K562 (cell line): ENCODE data around the gene FKBP1B. TPM values are rescaled to one million over a fixed set of nuclear protein-coding genes. Genes with fewer than 3 reads are reported as not detected.

Experiments
- AFF4 ChIP-seq: sonication (generic); formaldehyde crosslinking; IDR thresholded peaks from 2 replicates; pipeline ENCODE4 v1.8.0; 2023; ENCODE audit warnings: mild to moderate bottlenecking, missing genetic modification reagents
- DMBX1 ChIP-seq: fragments of 250-450 bp; sonication (Bioruptor Pico); IDR thresholded peaks from 2 replicates; pipeline ENCODE4 v1.8.0; 2022; ENCODE audit warnings: inconsistent platforms, mild to moderate bottlenecking, moderate library complexity, borderline replicate concordance
- FOXM1 ChIP-seq, 2 experiments: fragments of 450-650 bp in 1 of 2; sonication (generic) in 1 of 2; formaldehyde crosslinking in 1 of 2; IDR thresholded peaks; 2 replicates each; pipeline versions ENCODE4 v1.6.1 to v1.9.0; 2017 to 2022; ENCODE audit warnings: low read depth in 2 of 2, mild to moderate bottlenecking in 2 of 2, missing genetic modification reagents in 1 of 2, moderate library complexity in 1 of 2
- L3MBTL2 ChIP-seq: fragments of 450-650 bp; IDR thresholded peaks from 2 replicates; pipeline ENCODE4 v1.6.1; 2016; ENCODE audit warnings: mild to moderate bottlenecking, moderate library complexity
- MCM3 ChIP-seq: fragments of 450-650 bp; IDR thresholded peaks from 2 replicates; pipeline ENCODE4 v1.6.1; 2016
- NFIC ChIP-seq: fragments of 450-650 bp; IDR thresholded peaks from 2 replicates; pipeline ENCODE4 v1.6.1; 2017; ENCODE audit warnings: mild to moderate bottlenecking, inconsistent platforms
- POLR2G ChIP-seq: fragments of 200-400 bp; formaldehyde crosslinking; IDR thresholded peaks from 2 replicates; pipeline ENCODE4 v1.6.1; 2017; ENCODE audit warnings: low read depth, mild to moderate bottlenecking, antibody characterized with exemption, low read length, moderate library complexity
- POU5F1 ChIP-seq: fragments of 150-350 bp; IDR thresholded peaks from 2 replicates; pipeline ENCODE4 v1.6.1; 2014; ENCODE audit warnings: borderline replicate concordance, low read length, low read depth, mild to moderate bottlenecking; ENCODE audit not compliant: partially characterized antibody
- RERE ChIP-seq: sonication (generic); formaldehyde crosslinking; IDR thresholded peaks from 2 replicates; pipeline ENCODE4 v1.8.0; 2023; ENCODE audit warnings: missing genetic modification reagents, mild to moderate bottlenecking, borderline replicate concordance
- SMAD3 ChIP-seq: fragments of 450-650 bp; formaldehyde crosslinking; conservative IDR thresholded peaks from 2 replicates; pipeline ENCODE4 v1.4.0; 2020; ENCODE audit warnings: mild to moderate bottlenecking
- SMAD4 ChIP-seq: fragments of 250-450 bp; sonication (Bioruptor Pico); conservative IDR thresholded peaks from 2 replicates; pipeline ENCODE4 v1.8.0; 2021; ENCODE audit warnings: inconsistent platforms, mild to moderate bottlenecking, moderate library complexity
- TAF1 ChIP-seq: IDR thresholded peaks from 2 replicates; pipeline ENCODE4 v1.6.1; 2011; ENCODE audit warnings: mild to moderate bottlenecking, low read length, moderate library complexity; ENCODE audit not compliant: insufficient read depth, control insufficient read depth, severe bottlenecking; ENCODE audit errors: extremely low read depth
- TCF7L2 ChIP-seq: fragments of 150-350 bp; IDR thresholded peaks from 2 replicates; pipeline ENCODE4 v1.6.1; 2016; ENCODE audit warnings: low read depth, mild to moderate bottlenecking, low read length, moderate library complexity
- VEZF1 ChIP-seq: fragments of 200-800 bp; sonication (Bioruptor generic); IDR thresholded peaks from 2 replicates; pipeline ENCODE4 v1.6.1; 2017; ENCODE audit warnings: missing genetic modification characterization, missing compliant biosample characterization
- ZNF133 ChIP-seq: fragments of 250-450 bp; sonication (Bioruptor Pico); IDR thresholded peaks from 2 replicates; pipeline ENCODE4 v1.4.0; 2020; ENCODE audit warnings: mild to moderate bottlenecking
- polyA plus RNA-seq, 8 experiments: library from polyadenylated mRNA; depleted of rRNA in 4 of 8; stranded (reverse) in 5 of 8; unstranded in 3 of 8; fragments of >200 nt; fragmentation: Nextera tagmentation in 2 of 8; fragmentation: Illumina TruSeq in 1 of 8; extraction: Ambion mirVana in 2 of 8; extraction: Trizol in 1 of 8; gene quantifications; 2 replicates each; pipeline versions ENCODE4 v1.2.1 to v1.2.3, GENCODE V29; 2011 to 2014; ENCODE audit warnings: inconsistent platforms in 1 of 8, missing spikeins in 1 of 8
- total RNA-seq, 7 experiments: library from RNA; depleted of rRNA in 6 of 7; stranded (reverse); fragments of >200 nt in 6 of 7; fragmentation: Illumina TruSeq in 2 of 7; extraction: Trizol in 2 of 7; gene quantifications; 2 replicates each; pipeline versions ENCODE4 v1.2.1 to v1.2.3, GENCODE V29; 2011 to 2021; ENCODE audit warnings: low replicate concordance in 1 of 7

FKBP1B gene
- total and polyA plus RNA-seq, 9 of the 15 experiments (the other 6 are each of a cell fraction or from before 2014, with no cell fraction given): 0.58 to 9.4 (median 1.6) TPM

GRCh38 chr2:24009680-24010476, 39.7 kb upstream of the FKBP1B start, which contains the start of gene MFSD2B (continued):
- TF ChIP-seq RERE (CRISPR knock-in tag): 0 out of 2 replicates have a peak, but pooled peaks have one; percentile 23
- TF ChIP-seq ZNF133 (CRISPR knock-in tag): no peak
- peak; percentile 53; the same call in 1 of the 2 replicates for TF ChIP-seq SMAD3
- TF ChIP-seq SMAD4 (CRISPR knock-in tag): peak; percentile 79
- no peak for TF ChIP-seq TCF7L2
- TF ChIP-seq FOXM1 (IDR thresholded peaks at IDR 0.05; ENCODE audit: low read depth): no peak
- TF ChIP-seq FOXM1 (CRISPR knock-in tag; IDR thresholded peaks at IDR 0.05; ENCODE audit: low read depth): 0 out of 2 replicates have a peak, but pooled peaks have one; percentile 40
- no peak for TF ChIP-seq POU5F1
- TF ChIP-seq L3MBTL2: peak; percentile 91
- TF ChIP-seq AFF4: peak; percentile 66; the same call in 1 of the 2 replicates
- peak; percentile 59 for TF ChIP-seq TAF1
- peak; percentile 82 for TF ChIP-seq POLR2G
- 0 out of 2 replicates have a peak, but pooled peaks have one; percentile 14 for TF ChIP-seq NFIC
- 0 out of 2 replicates have a peak, but pooled peaks have one; percentile 22 for TF ChIP-seq DMBX1 (CRISPR knock-in tag)
- TF ChIP-seq MCM3: no peak
- TF ChIP-seq VEZF1 (CRISPR knock-in tag): peak; percentile 79
